WTC11 (cell line): ENCODE measurements around the gene ASCC1. TPM values are rescaled to one million over a fixed set of nuclear protein-coding genes. Genes with fewer than 3 reads are reported as not detected.
A peak's percentile ranks its signal among the peaks of the same experiment; 100 is the strongest.

Experiments used
- ATAC-seq: fragments of 200-7000 bp; cut with Tn5 transposase; 2 replicates; pipeline ENCODE4 v1.10.0; 2021; ENCODE audit warnings: mild to moderate bottlenecking, moderate library complexity
- CTCF ChIA-PET: fragments of 300-600 bp; sonication (Branson Sonifier 250); formaldehyde crosslinking; loops from one replicate; lab custom pipeline; 2021; ENCODE audit warnings: antibody characterized with exemption; lab: Charles Lee
- POLR2A ChIA-PET: fragments of 350-600 bp; sonication (Branson Sonifier 250); formaldehyde crosslinking; loops from one replicate; lab custom pipeline; 2021; ENCODE audit warnings: antibody characterized with exemption; lab: Charles Lee
- DNase-seq: peaks from one replicate; pipeline ENCODE4 v3.0.0; 2021; ENCODE audit warnings: low spot score
- H3K27ac Mint-ChIP-seq: 2 replicates; pipeline ENCODE4 v1.8.0; 2021; ENCODE audit warnings: mixed read lengths
- H3K27me3 Mint-ChIP-seq: 2 replicates; pipeline ENCODE4 v1.8.0; 2021; ENCODE audit warnings: low read depth, mild to moderate bottlenecking, moderate library complexity, mixed read lengths
- H3K36me3 Mint-ChIP-seq: 2 replicates; pipeline ENCODE4 v1.8.0; 2021; ENCODE audit warnings: mixed read lengths
- H3K4me1 Mint-ChIP-seq: 2 replicates; pipeline ENCODE4 v1.8.0; 2022; ENCODE audit warnings: mixed read lengths
- H3K4me3 Mint-ChIP-seq: 2 replicates; pipeline ENCODE4 v1.8.0; 2021; ENCODE audit warnings: mild to moderate bottlenecking, moderate library complexity, mixed read lengths
- H3K9me3 Mint-ChIP-seq: 2 replicates; pipeline ENCODE4 v1.8.0; 2021; ENCODE audit warnings: mixed read lengths
- AR ChIP-seq: fragments of 250-450 bp; sonication (Bioruptor Pico); IDR thresholded peaks from 2 replicates; pipeline ENCODE4 v1.9.0; 2021; ENCODE audit warnings: mild to moderate bottlenecking
- ATF3 ChIP-seq: sonication (generic); formaldehyde crosslinking; conservative IDR thresholded peaks from 2 replicates; pipeline ENCODE4 v1.8.1; 2022; ENCODE audit warnings: mild to moderate bottlenecking, missing genetic modification reagents
- CBFB ChIP-seq: sonication (generic); formaldehyde crosslinking; IDR thresholded peaks from 2 replicates; pipeline ENCODE4 v1.8.1; 2022; ENCODE audit warnings: mild to moderate bottlenecking, low read depth, missing genetic modification reagents
- CREB1 ChIP-seq: sonication (generic); formaldehyde crosslinking; IDR thresholded peaks from 2 replicates; pipeline ENCODE4 v1.8.0; 2023; ENCODE audit warnings: mild to moderate bottlenecking, missing genetic modification reagents
- CREM ChIP-seq: sonication (generic); formaldehyde crosslinking; IDR thresholded peaks from 2 replicates; pipeline ENCODE4 v1.8.1; 2022; ENCODE audit warnings: mild to moderate bottlenecking, missing genetic modification reagents, moderate library complexity
- CTCF ChIP-seq: fragments of 200-600 bp; IDR thresholded peaks from 2 replicates; pipeline ENCODE4 v1.8.0; 2022; ENCODE audit warnings: antibody characterized with exemption
- ESRRA ChIP-seq: sonication (generic); formaldehyde crosslinking; IDR thresholded peaks from 2 replicates; pipeline ENCODE4 v1.8.1; 2022; ENCODE audit warnings: mild to moderate bottlenecking, missing genetic modification reagents, borderline replicate concordance
- ETV6 ChIP-seq: sonication (generic); formaldehyde crosslinking; IDR thresholded peaks from 2 replicates; pipeline ENCODE4 v1.8.1; 2022; ENCODE audit warnings: mild to moderate bottlenecking, missing genetic modification reagents
- IRF2 ChIP-seq: sonication (generic); formaldehyde crosslinking; IDR thresholded peaks from 2 replicates; pipeline ENCODE4 v1.8.0; 2022; ENCODE audit warnings: low read depth, missing genetic modification reagents, borderline replicate concordance
- MLX ChIP-seq: sonication (generic); formaldehyde crosslinking; IDR thresholded peaks from 2 replicates; pipeline ENCODE4 v1.8.1; 2023; ENCODE audit warnings: mild to moderate bottlenecking, missing genetic modification reagents, moderate library complexity
- NR2C2 ChIP-seq: sonication (generic); formaldehyde crosslinking; IDR thresholded peaks from 2 replicates; pipeline ENCODE4 v1.8.0; 2022; ENCODE audit warnings: mild to moderate bottlenecking, missing genetic modification reagents
- PRRX2 ChIP-seq: fragments of 250-450 bp; sonication (Bioruptor Pico); IDR thresholded peaks from 2 replicates; pipeline ENCODE4 v1.8.0; 2021; ENCODE audit warnings: mild to moderate bottlenecking
- SP1 ChIP-seq: sonication (generic); formaldehyde crosslinking; conservative IDR thresholded peaks from 2 replicates; pipeline ENCODE4 v1.8.1; 2022; ENCODE audit warnings: missing genetic modification reagents
- TCF7 ChIP-seq: sonication (generic); formaldehyde crosslinking; IDR thresholded peaks from 2 replicates; pipeline ENCODE4 v1.8.0; 2022; ENCODE audit warnings: mild to moderate bottlenecking, low read depth, missing genetic modification reagents, moderate library complexity
- USF1 ChIP-seq: sonication (generic); formaldehyde crosslinking; IDR thresholded peaks from 2 replicates; pipeline ENCODE4 v1.8.0; 2022; ENCODE audit warnings: mild to moderate bottlenecking, missing genetic modification reagents
- ZBTB21 ChIP-seq: sonication (generic); formaldehyde crosslinking; IDR thresholded peaks from 2 replicates; pipeline ENCODE4 v1.8.1; 2023; ENCODE audit warnings: mild to moderate bottlenecking, missing genetic modification reagents, borderline replicate concordance
- ZBTB43 ChIP-seq: sonication (generic); formaldehyde crosslinking; IDR thresholded peaks from 2 replicates; pipeline ENCODE4 v1.8.1; 2023; ENCODE audit warnings: mild to moderate bottlenecking, missing genetic modification reagents
- ZNF138 ChIP-seq: sonication (generic); formaldehyde crosslinking; conservative IDR thresholded peaks from 2 replicates; pipeline ENCODE4 v1.8.1; 2022; ENCODE audit warnings: mild to moderate bottlenecking, moderate library complexity, missing genetic modification reagents
- ZNF219 ChIP-seq: sonication (generic); formaldehyde crosslinking; IDR thresholded peaks from 2 replicates; pipeline ENCODE4 v1.8.0; 2023; ENCODE audit warnings: missing genetic modification reagents, mild to moderate bottlenecking, borderline replicate concordance
- ZNF263 ChIP-seq: sonication (generic); formaldehyde crosslinking; IDR thresholded peaks from 2 replicates; pipeline ENCODE4 v1.8.1; 2022; ENCODE audit warnings: low read depth, mild to moderate bottlenecking, moderate library complexity, missing genetic modification reagents
- ZNF512 ChIP-seq: sonication (generic); formaldehyde crosslinking; IDR thresholded peaks from 2 replicates; pipeline ENCODE4 v1.8.1; 2022; ENCODE audit warnings: missing genetic modification reagents, borderline replicate concordance
- total RNA-seq: library from RNA; stranded (reverse); gene quantifications from 3 replicates; pipeline ENCODE4 v1.2.3, GENCODE V29; 2021

Gene ASCC1
- total RNA-seq, 1 experiment from 2014 or later, result 30.4 TPM

GRCh38 chr10:72106154-72106849, 109.8 kb downstream of the ASCC1 start (continued):
- TF ChIP-seq AR (CRISPR knock-in tag), result no peak
- TF ChIP-seq CBFB, result no peak
- TF ChIP-seq ETV6, result no peak
- TF ChIP-seq CREB1 (CRISPR knock-in tag), result no peak
- TF ChIP-seq ZNF138 (CRISPR knock-in tag), result no peak
- no peak for TF ChIP-seq ZNF219
- no peak for TF ChIP-seq NR2C2 (CRISPR knock-in tag)
- TF ChIP-seq ATF3, result no peak
- TF ChIP-seq SP1 (CRISPR knock-in tag), result no peak
- TF ChIP-seq USF1, result no peak

GRCh38 chr10:72105710-72106109, 110.4 kb downstream of the ASCC1 start:
- no peak for ATAC-seq
- POLR2A ChIA-PET, result no interaction called here
- CTCF ChIA-PET, result no interaction called here
- Mint-ChIP-seq H3K27me3 (no peaks in the 10 kb centered on the region), H3K4me3 (no peak overlapping the region), H3K36me3 (peaks cover 10% of the 10 kb centered on the region), H3K4me1 (no peaks in the 10 kb centered on the region), H3K9me3 (no peaks in the 10 kb centered on the region), H3K27ac (0 out of 2 replicates have a peak overlapping the region, but pooled peaks have one; percentile 47)
- DNase-seq, result no peak
- TF ChIP-seq MLX (CRISPR knock-in tag), result no peak

GRCh38 chr10:72105098-72105475, 111.0 kb downstream of the ASCC1 start:
- H3K4me1 Mint-ChIP-seq, result no peaks in the 10 kb centered on the region
- TF ChIP-seq ZBTB43 (no peak), TCF7 (CRISPR knock-in tag) (no peak)
- ChIA-PET POLR2A (no interaction called here), CTCF (no interaction called here)
- no peak for ATAC-seq
- DNase-seq, result no peak
- H3K27ac Mint-ChIP-seq, result no peak overlapping the region
- H3K9me3 Mint-ChIP-seq, result no peaks in the 10 kb centered on the region
- H3K36me3 Mint-ChIP-seq, result peaks cover 10% of the 10 kb centered on the region
- no peak overlapping the region for H3K4me3 Mint-ChIP-seq
- H3K27me3 Mint-ChIP-seq, result no peaks in the 10 kb centered on the region

- no peak for DNase-seq
- H3K4me3 Mint-ChIP-seq, result no peak overlapping the region
- ChIA-PET CTCF (no interaction called here), POLR2A (no interaction called here)
- H3K9me3 Mint-ChIP-seq, result no peaks in the 10 kb centered on the region
- no peak for ATAC-seq
- no peaks in the 10 kb centered on the region for H3K4me1 Mint-ChIP-seq
- no peak overlapping the region for H3K27ac Mint-ChIP-seq
- peaks cover 10% of the 10 kb centered on the region for H3K36me3 Mint-ChIP-seq
- H3K27me3 Mint-ChIP-seq, result no peaks in the 10 kb centered on the region
- TF ChIP-seq CREM (CRISPR knock-in tag) (no peak), CBFB (no peak), ZNF263 (CRISPR knock-in tag) (no peak), CTCF (no peak), ZNF512 (CRISPR knock-in tag) (no peak), ESRRA (CRISPR knock-in tag) (no peak), PRRX2 (no peak), ZBTB21 (CRISPR knock-in tag) (no peak), SP1 (CRISPR knock-in tag) (no peak), IRF2 (no peak)
Measured at GRCh38 chr10:72104472-72105097, 111.5 kb downstream of the ASCC1 start.
